GM18502 (cell line): Measurements from ENCODE around the gene DIP2B.
"Not testable (repeated sequence)": the region's sequence is repeated elsewhere in the genome, so short reads cannot be mapped to it uniquely, and the experiment has no call there.

Experiments
- ATAC-seq: cut with Tn5 transposase; IDR thresholded peaks from one replicate; pipeline ENCODE4 v1.9.1; 2021; ENCODE audit warnings: mild to moderate bottlenecking; ENCODE audit not compliant: unreplicated experiment, poor library complexity

Gene DIP2B

GRCh38 chr12:50661300-50662115 is 156.7 kb downstream of the DIP2B start:
- ATAC-seq: no peak

GRCh38 chr12:50662116-50662510 is 157.3 kb downstream of the DIP2B start:
- no peak for ATAC-seq

GRCh38 chr12:50665170-50665569 is 160.4 kb downstream of the DIP2B start:
- no peak for ATAC-seq

- ATAC-seq: no peak
Observed at GRCh38 chr12:50665609-50666008, 160.8 kb downstream of the DIP2B start.

- no peak for ATAC-seq
Observed at GRCh38 chr12:50666023-50666422, 161.2 kb downstream of the DIP2B start.

- ATAC-seq: no peak
Observed at GRCh38 chr12:50672158-50672557, 167.4 kb downstream of the DIP2B start.

- no peak for ATAC-seq
Observed at GRCh38 chr12:50676756-50677155, 172.0 kb downstream of the DIP2B start.

- ATAC-seq: no peak
Observed at GRCh38 chr12:50677858-50678257, 173.1 kb downstream of the DIP2B start.

- ATAC-seq: no peak
Observed at GRCh38 chr12:50678650-50679365, 174.0 kb downstream of the DIP2B start.

GRCh38 chr12:50679612-50680011 is 174.8 kb downstream of the DIP2B start:
- no peak for ATAC-seq

GRCh38 chr12:50681064-50681463 is 176.3 kb downstream of the DIP2B start:
- not testable (repeated sequence) for ATAC-seq

- no peak for ATAC-seq
Observed at GRCh38 chr12:50685641-50686040, 180.9 kb downstream of the DIP2B start.

GRCh38 chr12:50686406-50686805 is 181.6 kb downstream of the DIP2B start:
- no peak for ATAC-seq

- no peak for ATAC-seq
Observed at GRCh38 chr12:50686976-50687375, 182.2 kb downstream of the DIP2B start.

- no peak for ATAC-seq
Observed at GRCh38 chr12:50689437-50689836, 184.7 kb downstream of the DIP2B start.

- ATAC-seq: no peak
Observed at GRCh38 chr12:50690925-50691324, 186.1 kb downstream of the DIP2B start.

- ATAC-seq: no peak
Observed at GRCh38 chr12:50695961-50696360, 191.2 kb downstream of the DIP2B start.

GRCh38 chr12:50696931-50697330 is 192.1 kb downstream of the DIP2B start:
- ATAC-seq: no peak

- no peak for ATAC-seq
Observed at GRCh38 chr12:50699154-50699553, 194.4 kb downstream of the DIP2B start.

- ATAC-seq: no peak
Observed at GRCh38 chr12:50699940-50700339, 195.2 kb downstream of the DIP2B start.

GRCh38 chr12:50706606-50707005 is 201.8 kb downstream of the DIP2B start:
- no peak for ATAC-seq

GRCh38 chr12:50707396-50707795 is 202.6 kb downstream of the DIP2B start:
- ATAC-seq: no peak
